HG03108 (cell line): ENCODE results near the gene SPECC1.
"Not testable (repeated sequence)": the region's sequence is repeated elsewhere in the genome, so short reads cannot be mapped to it uniquely, and the experiment has no call there.

Experiments
- ATAC-seq: cut with Tn5 transposase; IDR thresholded peaks from one replicate; pipeline ENCODE4 v1.9.1; 2021; ENCODE audit warnings: moderate library complexity; ENCODE audit not compliant: unreplicated experiment

The SPECC1 gene

GRCh38 chr17:20170085-20170484 is 160.9 kb downstream of the SPECC1 start:
- no peak for ATAC-seq

- ATAC-seq: no peak
These were observed 162.7 kb downstream of the SPECC1 start for GRCh38 chr17:20171741-20172365.

DNA sequence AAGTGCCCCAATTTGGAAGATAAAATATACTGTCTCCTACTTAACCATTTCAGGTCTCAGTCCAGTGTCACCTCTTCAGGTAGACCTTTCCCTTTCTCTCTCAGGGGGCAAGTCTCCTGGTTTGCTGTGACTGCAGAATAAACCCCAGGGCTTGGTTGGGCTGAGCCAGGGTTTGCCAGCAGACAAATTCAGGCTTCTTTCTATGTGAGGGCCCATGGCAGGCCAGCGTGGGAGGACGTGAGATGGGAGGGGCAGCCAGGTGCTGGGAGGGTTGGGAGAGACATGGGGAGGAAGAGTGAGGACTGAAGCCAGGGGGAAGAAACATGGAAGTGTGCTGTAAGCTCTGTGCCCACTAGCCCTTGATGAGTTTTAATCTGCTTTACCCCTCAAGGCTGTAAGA is 163.2 kb downstream of the SPECC1 start:
- no peak for ATAC-seq

DNA sequence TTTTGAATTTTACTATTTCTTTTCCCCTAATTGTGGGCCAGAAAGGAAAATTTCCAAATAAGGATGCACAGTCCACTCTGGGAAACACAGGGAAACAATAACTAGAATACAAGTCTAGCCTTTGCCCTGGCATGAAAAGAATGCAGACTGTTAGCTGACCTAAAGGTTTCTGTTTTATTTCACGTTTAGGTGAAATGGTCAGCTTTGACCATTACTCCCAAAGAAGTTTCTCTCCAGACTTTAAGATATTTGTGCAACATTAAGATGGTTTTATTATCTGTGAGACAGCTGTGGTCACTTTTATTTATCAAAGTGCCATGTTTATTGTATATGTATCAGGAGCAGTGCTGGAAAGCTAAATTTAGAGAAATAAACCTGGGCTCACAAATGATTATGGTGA is 163.9 kb downstream of the SPECC1 start:
- ATAC-seq: no peak

DNA sequence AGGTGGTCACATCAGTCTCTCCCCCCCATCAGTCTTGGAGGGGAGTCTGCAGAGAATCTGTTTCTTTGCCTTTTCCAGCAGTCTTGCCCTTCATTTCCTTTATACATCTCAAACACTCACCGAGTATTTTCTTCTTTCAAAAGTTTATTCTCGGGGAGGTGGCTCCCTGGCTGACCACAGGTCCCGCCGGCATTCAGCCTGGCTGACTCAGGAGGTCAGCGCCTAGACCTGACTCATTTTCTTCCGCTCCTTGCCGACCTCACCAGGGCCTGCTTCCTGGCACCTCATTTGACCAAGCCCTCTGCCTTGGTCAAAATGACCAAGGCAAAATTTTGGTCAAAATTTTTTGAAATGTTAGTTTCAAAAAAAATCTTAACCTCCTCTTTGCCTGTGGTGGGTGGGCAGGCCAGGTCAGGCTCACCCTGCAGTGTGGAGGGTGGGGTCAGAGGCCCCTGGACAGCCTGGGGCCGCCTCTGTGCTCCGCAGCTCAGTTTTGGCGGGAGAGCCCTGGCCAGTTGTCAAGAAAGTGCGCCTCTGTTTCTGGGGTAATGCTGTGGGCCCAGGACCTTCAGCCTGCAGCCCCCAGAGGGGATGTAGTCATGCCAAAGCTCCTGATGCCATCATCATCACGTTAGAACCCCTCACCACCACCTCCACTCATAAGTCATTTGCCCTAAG is 165.6 kb downstream of the SPECC1 start:
- ATAC-seq: no peak

- no peak for ATAC-seq
These were observed 169.9 kb downstream of the SPECC1 start for GRCh38 chr17:20179041-20179440.

DNA sequence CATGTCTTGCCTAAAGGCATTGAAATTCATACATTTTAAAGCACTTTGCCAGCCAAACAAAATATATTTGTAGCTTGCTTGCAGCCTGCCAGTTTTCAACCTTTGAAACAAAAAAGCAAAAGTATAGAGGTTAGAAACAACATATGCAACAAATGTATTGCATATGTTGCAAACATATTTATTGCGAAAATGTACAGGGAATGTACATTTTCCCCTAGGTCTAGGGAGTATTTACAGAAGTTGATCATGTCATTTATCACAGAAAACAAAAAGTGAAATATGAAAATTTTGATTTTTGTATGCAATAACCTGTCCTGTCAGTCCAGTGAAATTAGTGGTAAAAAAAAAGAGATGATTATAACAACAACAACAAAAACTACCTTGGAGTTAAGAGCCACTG is 171.5 kb downstream of the SPECC1 start:
- ATAC-seq: no peak

DNA sequence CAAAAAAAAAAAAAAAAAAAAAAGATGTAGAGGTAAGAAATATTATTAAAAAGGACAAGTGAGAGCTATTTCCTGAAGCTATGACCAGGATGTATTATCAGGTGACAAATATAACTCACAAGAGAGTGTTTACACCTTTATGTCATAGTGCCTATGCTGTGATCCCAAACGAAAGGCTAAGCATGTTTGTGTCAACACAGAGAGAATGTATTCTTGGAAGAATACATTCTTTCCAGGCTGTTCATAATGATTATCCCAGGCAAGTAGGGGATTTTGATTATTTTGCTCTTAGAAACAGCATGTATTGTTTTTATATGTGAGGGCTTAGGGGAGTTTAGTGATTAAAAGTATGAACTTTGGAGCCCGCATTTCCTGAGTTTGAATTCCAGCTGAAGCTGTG is 175.0 kb downstream of the SPECC1 start:
- no peak for ATAC-seq

GRCh38 chr17:20184977-20185619 is 175.9 kb downstream of the SPECC1 start:
- ATAC-seq: no peak

DNA sequence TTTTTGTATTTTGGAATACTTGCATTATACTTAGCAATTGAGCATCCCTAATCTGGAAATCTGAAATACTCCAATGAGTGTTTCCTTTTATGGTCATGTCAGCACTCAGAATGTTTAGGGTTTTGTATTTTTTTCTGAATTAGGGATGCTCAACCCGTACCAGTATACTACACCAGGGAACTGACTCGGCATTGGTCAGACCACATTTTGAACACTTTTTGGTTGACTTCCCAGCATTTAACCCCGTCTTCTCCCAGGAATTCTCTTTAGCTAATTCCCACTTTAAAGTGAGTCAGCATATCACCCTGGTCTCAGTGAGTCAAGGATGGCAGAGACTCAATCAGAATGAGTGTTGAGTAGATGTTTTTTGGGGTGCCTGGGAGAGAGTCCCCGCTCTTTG is 177.9 kb downstream of the SPECC1 start:
- no peak for ATAC-seq

GRCh38 chr17:20189302-20189701 is 180.1 kb downstream of the SPECC1 start:
- ATAC-seq: no peak

- ATAC-seq: no peak
These were observed 180.8 kb downstream of the SPECC1 start for GRCh38 chr17:20189979-20190378.

DNA sequence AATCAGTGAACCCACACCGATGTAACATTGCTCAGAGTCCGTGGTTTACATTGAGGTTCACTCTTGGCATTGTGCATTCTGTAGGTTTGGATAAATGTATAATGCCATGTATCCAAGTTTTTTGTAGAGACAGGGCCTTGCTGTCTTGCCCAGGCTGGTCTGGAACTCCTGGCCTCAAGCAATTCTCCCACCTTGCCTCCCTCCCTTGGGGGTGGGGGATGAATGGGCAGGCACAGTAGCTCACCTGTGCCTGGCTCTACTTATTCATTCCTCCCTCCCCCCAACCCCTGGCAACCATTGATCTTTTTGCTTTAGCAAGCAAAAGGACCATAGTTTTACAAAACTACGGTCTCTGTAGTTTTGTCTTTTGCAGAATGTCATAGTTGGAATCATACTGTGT is 181.4 kb downstream of the SPECC1 start:
- ATAC-seq: no peak

GRCh38 chr17:20191056-20191455 is 181.9 kb downstream of the SPECC1 start:
- ATAC-seq: no peak

GRCh38 chr17:20196286-20196685 is 187.1 kb downstream of the SPECC1 start:
- not testable (repeated sequence) for ATAC-seq

GRCh38 chr17:20197272-20197926 is 188.2 kb downstream of the SPECC1 start:
- no peak for ATAC-seq

GRCh38 chr17:20200016-20200795 is 191.0 kb downstream of the SPECC1 start:
- ATAC-seq: no peak

- no peak for ATAC-seq
These were observed 191.8 kb downstream of the SPECC1 start for GRCh38 chr17:20200865-20201458.

DNA sequence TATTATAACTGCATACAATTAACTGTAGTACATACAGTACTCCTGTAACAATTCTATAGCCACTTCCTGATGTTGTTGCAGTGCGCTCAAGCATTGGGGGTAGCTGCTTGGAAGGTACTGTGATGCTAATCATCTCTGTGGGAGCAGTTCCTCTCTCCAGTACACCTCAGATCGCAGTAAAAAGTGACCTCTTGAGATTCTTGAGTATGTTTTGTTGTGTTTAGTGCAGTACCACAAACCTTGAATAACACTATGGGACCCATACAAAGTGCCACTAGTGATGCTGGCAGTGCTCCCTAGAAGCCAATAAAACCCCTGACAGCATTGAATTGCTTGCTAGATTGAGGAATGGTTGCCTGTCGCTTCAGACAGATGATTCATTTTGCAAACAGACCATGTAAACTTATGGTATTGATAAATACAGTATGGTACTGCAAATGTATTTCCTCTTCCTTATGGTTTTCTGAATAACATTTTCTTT is 193.0 kb downstream of the SPECC1 start:
- ATAC-seq: no peak

DNA sequence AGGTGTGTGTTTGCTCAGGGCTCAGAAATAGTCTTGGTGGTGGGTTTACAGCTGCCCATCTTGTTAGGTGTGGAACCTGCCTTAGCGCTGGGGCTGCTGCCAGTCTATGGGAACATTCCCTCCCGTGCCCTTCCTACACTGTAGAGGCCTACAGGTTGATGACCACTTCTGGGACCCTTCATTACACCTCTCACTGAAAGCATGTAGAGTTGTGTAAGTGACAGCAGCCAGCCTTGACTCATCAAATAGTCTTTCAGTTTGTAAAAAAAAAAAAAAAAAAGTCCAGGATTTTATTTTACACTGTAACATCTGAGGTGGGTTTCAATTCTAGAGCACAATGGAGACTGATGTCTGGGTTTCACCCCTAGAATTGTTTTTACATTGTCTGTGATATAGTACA is 193.9 kb downstream of the SPECC1 start:
- no peak for ATAC-seq
